K562 (cell line): ENCODE measurements around the gene TRAPPC12.
A peak's percentile ranks its signal among the peaks of the same experiment; 100 is the strongest.

Experiments
- CTCF ChIP-seq, 3 experiments: IDR thresholded peaks in 2 of 3; conservative IDR thresholded peaks in 1 of 3; 2 replicates each; pipeline ENCODE4 v1.5.1; 2011 to 2012; ENCODE audit warnings: low read length in 3 of 3, mild to moderate bottlenecking in 3 of 3, control low read depth in 2 of 3, improper control_type of control experiment in 1 of 3, inconsistent platforms in 1 of 3, low read depth in 1 of 3, mixed read lengths in 1 of 3, moderate library complexity in 1 of 3; ENCODE audit not compliant: insufficient read depth in 2 of 3
- E2F1 ChIP-seq: sonication (generic); formaldehyde crosslinking; IDR thresholded peaks from 2 replicates; pipeline ENCODE4 v1.8.1; 2023; ENCODE audit warnings: mild to moderate bottlenecking, missing genetic modification reagents, moderate library complexity
- JUND ChIP-seq, 2 experiments: IDR thresholded peaks; 2 replicates in 1 of 2; 3 replicates in 1 of 2; pipeline ENCODE4 v1.6.1; 2011; ENCODE audit warnings: borderline replicate concordance in 2 of 2, low read depth in 2 of 2, low read length in 2 of 2, improper control_type of control experiment in 1 of 2, missing biosample characterization in 1 of 2, missing genetic modification characterization in 1 of 2, missing genetic modification reagents in 1 of 2
- MYC ChIP-seq, 2 experiments: fragments of 250-450 bp in 1 of 2; sonication (Bioruptor Pico) in 1 of 2; IDR thresholded peaks; 2 replicates each; pipeline versions ENCODE4 v1.5.1 to v1.6.1; 2012 to 2021; ENCODE audit warnings: low read depth in 2 of 2, borderline replicate concordance in 1 of 2, improper control_type of control experiment in 1 of 2, low read length in 1 of 2, mild to moderate bottlenecking in 1 of 2, moderate library complexity in 1 of 2
- ZFP91 ChIP-seq: sonication (generic); formaldehyde crosslinking; IDR thresholded peaks from 2 replicates; pipeline ENCODE4 v1.8.0; 2022; ENCODE audit warnings: mild to moderate bottlenecking, missing genetic modification reagents
- ZNF274 ChIP-seq: IDR thresholded peaks from 2 replicates; pipeline ENCODE4 v1.6.1; 2011; ENCODE audit warnings: low read depth, mild to moderate bottlenecking, low read length, moderate library complexity, borderline replicate concordance

GRCh38 chr2:3461801-3462492, 82.5 kb downstream of the TRAPPC12 start:
- no peak for TF ChIP-seq E2F1 (CRISPR knock-in tag)
- TF ChIP-seq ZNF274 = no peak
- peak; percentile 57 to 88 (median 74); a peak in 5 of 6 replicates for TF ChIP-seq CTCF (IDR thresholded peaks at IDR 0.05 in 2 of 3, conservative IDR thresholded peaks at IDR 0.05 in 1 of 3; ENCODE audit: insufficient read depth in 2 of 3, low read depth in 1 of 3, low read length in 3 of 3)
- TF ChIP-seq ZFP91 (CRISPR knock-in tag) = no peak
- no peak for TF ChIP-seq MYC (IDR thresholded peaks at IDR 0.05; ENCODE audit: low read depth, low read length)
- TF ChIP-seq MYC (CRISPR knock-in tag; IDR thresholded peaks at IDR 0.05; ENCODE audit: borderline replicate concordance, low read depth) = no peak
- no peak for TF ChIP-seq JUND (IDR thresholded peaks at IDR 0.05; ENCODE audit: borderline replicate concordance, low read depth, low read length)
- TF ChIP-seq JUND (tag; IDR thresholded peaks at IDR 0.05; ENCODE audit: borderline replicate concordance, low read depth, low read length) = no peak
